Measurements from ENCODE around the gene EOMES.

The EOMES gene

GRCh38 chr3:27673701-27674100 is 48.4 kb downstream of the EOMES start:
- TF ChIP-seq EZH2phosphoT487 (IDR thresholded peaks at IDR 0.05; ENCODE audit: borderline replicate concordance, low read length) (no peak), CTCF (IDR thresholded peaks at IDR 0.05; ENCODE audit: low read depth, low read length, poor library complexity, severe bottlenecking) (no peak)
- no peaks in the 10 kb centered on the region for H3K36me3 ChIP-seq (ENCODE audit: control insufficient read depth, low read length)
- no peaks in the 10 kb centered on the region for H3K9me2 ChIP-seq (replicated peaks; ENCODE audit: control insufficient read depth, low read length)

GRCh38 chr3:27671101-27671500 is 51.0 kb downstream of the EOMES start:
- no peak overlapping the region for H3K27ac ChIP-seq (ENCODE audit: low read depth, low read length)
- no peaks in the 10 kb centered on the region for H3K36me3 ChIP-seq (ENCODE audit: control insufficient read depth, low read length)
- no peaks in the 10 kb centered on the region for H3K27me3 ChIP-seq (ENCODE audit: control insufficient read depth, low read length)
- no peak for TF ChIP-seq EZH2phosphoT487 (IDR thresholded peaks at IDR 0.05; ENCODE audit: borderline replicate concordance, low read length)
- no peak for TF ChIP-seq CTCF (IDR thresholded peaks at IDR 0.05; ENCODE audit: low read depth, low read length, poor library complexity, severe bottlenecking)
- H3K79me2 ChIP-seq (ENCODE audit: control insufficient read depth, low read length) = no peaks in the 10 kb centered on the region
- no peak overlapping the region for H3K4me2 ChIP-seq (ENCODE audit: low read length)
- H3F3A ChIP-seq (ENCODE audit: control insufficient read depth, insufficient read depth) = peaks cover 3% of the 10 kb centered on the region; the same call in 1 of the 2 replicates
- H3K9me3 ChIP-seq (ENCODE audit: control insufficient read depth, insufficient read depth, low read length) = no peaks in the 10 kb centered on the region
- H3K9me2 ChIP-seq (replicated peaks; ENCODE audit: control insufficient read depth, low read length) = no peaks in the 10 kb centered on the region
- peaks cover 9% of the 10 kb centered on the region for H3K4me1 ChIP-seq (ENCODE audit: control insufficient read depth, low read length)
- no peak overlapping the region for H3K4me3 ChIP-seq (ENCODE audit: low read length)
- no peaks in the 10 kb centered on the region for H4K20me1 ChIP-seq (ENCODE audit: control insufficient read depth, insufficient read depth, low read depth, low read length)

More at GRCh38 chr3:27673701-27674100, 48.4 kb downstream of the EOMES start:
- Histone ChIP-seq H3K4me1 (ENCODE audit: control insufficient read depth, low read length) (no peaks in the 10 kb centered on the region), H3F3A (ENCODE audit: control insufficient read depth, insufficient read depth) (no peaks in the 10 kb centered on the region), H3K9me3 (ENCODE audit: control insufficient read depth, insufficient read depth, low read length) (no peaks in the 10 kb centered on the region), H3K27me3 (ENCODE audit: control insufficient read depth, low read length) (no peaks in the 10 kb centered on the region), H3K27ac (ENCODE audit: low read depth, low read length) (no peak overlapping the region), H3K4me2 (ENCODE audit: low read length) (no peak overlapping the region), H3K79me2 (ENCODE audit: control insufficient read depth, low read length) (no peaks in the 10 kb centered on the region), H3K4me3 (ENCODE audit: low read length) (no peak overlapping the region), H4K20me1 (ENCODE audit: control insufficient read depth, insufficient read depth, low read depth, low read length) (no peaks in the 10 kb centered on the region)

GRCh38 chr3:27670619-27671018 is 51.5 kb downstream of the EOMES start:
- no peaks in the 10 kb centered on the region for H3K79me2 ChIP-seq (ENCODE audit: control insufficient read depth, low read length)
- no peak for TF ChIP-seq EZH2phosphoT487 (IDR thresholded peaks at IDR 0.05; ENCODE audit: borderline replicate concordance, low read length)
- TF ChIP-seq CTCF (IDR thresholded peaks at IDR 0.05; ENCODE audit: low read depth, low read length, poor library complexity, severe bottlenecking) = no peak
- H3F3A ChIP-seq (ENCODE audit: control insufficient read depth, insufficient read depth) = peaks cover 3% of the 10 kb centered on the region; the same call in 1 of the 2 replicates
- no peaks in the 10 kb centered on the region for H3K36me3 ChIP-seq (ENCODE audit: control insufficient read depth, low read length)
- no peak overlapping the region for H3K4me3 ChIP-seq (ENCODE audit: low read length)
- H3K9me3 ChIP-seq (ENCODE audit: control insufficient read depth, insufficient read depth, low read length) = no peaks in the 10 kb centered on the region
- no peaks in the 10 kb centered on the region for H3K27me3 ChIP-seq (ENCODE audit: control insufficient read depth, low read length)
- no peak overlapping the region for H3K27ac ChIP-seq (ENCODE audit: low read depth, low read length)
- H3K9me2 ChIP-seq (replicated peaks; ENCODE audit: control insufficient read depth, low read length) = no peaks in the 10 kb centered on the region
- no peak overlapping the region for H3K4me2 ChIP-seq (ENCODE audit: low read length)
- H4K20me1 ChIP-seq (ENCODE audit: control insufficient read depth, insufficient read depth, low read depth, low read length) = no peaks in the 10 kb centered on the region
- H3K4me1 ChIP-seq (ENCODE audit: control insufficient read depth, low read length) = peaks cover 10% of the 10 kb centered on the region

Measured in DOHH2 (cell line).